ENCODE measurements around the gene CRYBG2. TPM values are rescaled to one million over a fixed set of nuclear protein-coding genes. Genes with fewer than 3 reads are reported as not detected.
A peak's percentile ranks its signal among the peaks of the same experiment; 100 is the strongest.

The CRYBG2 gene
- total and polyA plus RNA-seq, 2 of the 13 experiments (the other 11 are each of a cell fraction or from before 2014, with no cell fraction given), result 1.3 to 2.9 TPM

GRCh38 chr1:26306290-26307229 is 47.4 kb downstream of the CRYBG2 start, which contains the start of gene UBXN11 (continued):
- no peak for TF ChIP-seq ZNF451 (CRISPR knock-in tag; IDR thresholded peaks at IDR 0.05)
- no peak for TF ChIP-seq ZNF3 (CRISPR knock-in tag; IDR thresholded peaks at IDR 0.05)
- TF ChIP-seq ZNF326 (CRISPR knock-in tag; IDR thresholded peaks at IDR 0.05; ENCODE audit: borderline replicate concordance), result no peak
- no peak for TF ChIP-seq MZF1 (CRISPR knock-in tag; IDR thresholded peaks at IDR 0.05; ENCODE audit: borderline replicate concordance)
- no peak for TF ChIP-seq TMF1 (CRISPR knock-in tag; IDR thresholded peaks at IDR 0.05; ENCODE audit: low read depth)
- peak; percentile 83 for TF ChIP-seq MXD4 (CRISPR knock-in tag; IDR thresholded peaks at IDR 0.05)
- TF ChIP-seq ARID4A (CRISPR knock-in tag; IDR thresholded peaks at IDR 0.05; ENCODE audit: borderline replicate concordance), result peak; percentile 98
- no peak for TF ChIP-seq HINFP (CRISPR knock-in tag; IDR thresholded peaks at IDR 0.05; ENCODE audit: low read depth)
- no peak for TF ChIP-seq ZUFSP (CRISPR knock-in tag; IDR thresholded peaks at IDR 0.05; ENCODE audit: borderline replicate concordance)
- TF ChIP-seq MYPOP (CRISPR knock-in tag; IDR thresholded peaks at IDR 0.05), result no peak
- no peak for TF ChIP-seq ZNF10 (CRISPR knock-in tag; IDR thresholded peaks at IDR 0.05; ENCODE audit: borderline replicate concordance, low read depth)
- peak; percentile 37; the same call in 1 of the 2 replicates for TF ChIP-seq ZNF768 (CRISPR knock-in tag; IDR thresholded peaks at IDR 0.05)
- TF ChIP-seq ZNF550 (CRISPR knock-in tag; IDR thresholded peaks at IDR 0.05; ENCODE audit: borderline replicate concordance), result no peak
- peak; percentile 24; the same call in 1 of the 2 replicates for TF ChIP-seq CTCF (CRISPR knock-in tag; IDR thresholded peaks at IDR 0.05)
- no peak for TF ChIP-seq ZNF652 (CRISPR knock-in tag; IDR thresholded peaks at IDR 0.05; ENCODE audit: borderline replicate concordance, low read depth)
- no peak for TF ChIP-seq ETV5 (CRISPR knock-in tag; IDR thresholded peaks at IDR 0.05; ENCODE audit: borderline replicate concordance)
